Activated T-cell treated with anti-CD3 and anti-CD28 coated beads for 1 hour (primary cell): ENCODE measurements around the gene NRCAM.
"Not testable (repeated sequence)": the region's sequence is repeated elsewhere in the genome, so short reads cannot be mapped to it uniquely, and the experiment has no call there.

Experiments used
- DNase-seq: peaks from one replicate; pipeline ENCODE4 v3.0.0-alpha.2; 2020; ENCODE audit warnings: low read depth

The NRCAM gene

DNA sequence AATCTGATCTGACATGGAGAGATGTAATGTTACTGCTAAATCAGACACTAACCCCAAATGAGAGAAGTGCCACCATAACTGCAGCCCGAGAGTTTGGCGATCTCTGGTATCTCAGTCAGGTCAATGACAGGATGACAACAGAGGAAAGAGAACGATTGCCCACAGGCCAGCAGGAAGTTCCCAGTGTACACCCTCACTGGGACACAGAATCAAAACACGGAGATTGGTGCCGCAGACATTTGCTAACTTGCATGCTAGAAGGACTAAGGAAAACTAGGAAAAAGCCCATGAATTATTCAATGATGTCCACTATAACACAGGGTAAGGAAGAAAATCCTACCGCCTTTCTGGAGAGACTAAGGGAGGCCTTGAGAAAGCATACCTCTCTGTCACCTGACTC lies 115.8 kb downstream of the NRCAM start:
- DNase-seq, result not testable (repeated sequence)

DNA sequence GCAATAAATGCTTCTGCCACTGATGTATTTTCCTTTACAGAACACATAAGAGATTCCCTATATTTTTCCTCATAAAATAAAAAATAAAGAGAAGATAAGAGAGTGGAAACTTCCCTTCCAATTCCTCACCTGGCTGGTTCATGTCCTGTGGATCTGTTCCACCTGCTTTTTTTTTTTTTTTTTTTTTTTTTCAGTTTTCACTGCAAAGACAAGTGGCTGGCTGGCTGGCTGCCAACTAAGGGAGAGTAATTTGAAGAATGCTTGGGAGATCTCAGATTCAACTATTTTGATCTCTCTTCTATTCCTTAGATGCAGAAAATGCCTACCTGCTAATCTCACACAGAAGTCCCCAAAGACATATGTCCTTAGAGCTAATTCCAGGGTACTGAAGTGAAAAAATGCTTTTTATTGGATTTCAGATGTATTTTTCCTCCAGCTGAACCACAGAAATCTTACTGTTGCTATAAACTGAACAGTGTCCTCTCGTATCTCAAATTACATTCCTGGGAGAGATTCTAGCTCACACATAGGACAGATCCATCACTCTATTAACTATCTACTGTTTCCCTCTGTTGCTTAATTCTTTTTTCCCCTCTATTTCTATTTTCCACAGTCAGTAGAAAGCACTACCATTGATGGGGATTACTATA lies 120.8 kb downstream of the NRCAM start:
- DNase-seq, result no peak

DNA sequence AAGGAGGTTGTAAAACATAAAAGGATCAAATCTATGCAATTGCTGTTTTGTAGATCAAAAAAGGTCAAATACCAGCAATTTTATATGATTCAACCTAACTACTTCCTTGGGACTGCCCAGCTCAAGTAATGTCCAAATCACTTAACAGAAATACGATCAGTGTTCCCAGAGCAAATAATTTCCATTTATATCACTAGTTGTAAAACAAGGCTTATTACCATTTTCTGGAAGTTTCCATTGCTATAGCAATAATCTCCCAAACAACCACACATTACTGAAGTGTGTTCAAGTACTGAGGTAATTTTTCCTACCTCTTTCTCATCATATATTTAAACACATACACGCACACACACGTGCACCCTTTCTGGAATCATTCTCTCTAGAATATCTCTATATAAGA lies 123.3 kb downstream of the NRCAM start:
- no peak for DNase-seq

DNA sequence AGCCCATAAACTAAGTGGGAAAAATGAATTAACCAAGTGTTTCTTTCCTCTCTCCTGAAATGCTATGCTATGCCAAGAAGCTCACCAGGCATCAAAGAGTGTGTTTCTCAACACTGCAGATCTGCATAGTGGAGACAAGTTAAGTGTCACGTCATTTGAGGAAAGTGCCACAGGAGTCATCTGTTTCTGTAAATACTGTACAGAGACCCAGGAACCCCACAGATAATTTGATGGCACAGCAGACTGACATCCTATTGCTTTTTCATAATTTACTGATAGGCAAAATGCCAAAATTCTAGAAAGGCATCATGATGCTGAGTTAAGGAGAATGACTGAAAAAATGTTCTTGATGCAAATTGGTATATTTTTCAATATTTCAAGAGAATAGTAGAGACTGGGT lies 124.3 kb downstream of the NRCAM start:
- DNase-seq, result no peak

DNA sequence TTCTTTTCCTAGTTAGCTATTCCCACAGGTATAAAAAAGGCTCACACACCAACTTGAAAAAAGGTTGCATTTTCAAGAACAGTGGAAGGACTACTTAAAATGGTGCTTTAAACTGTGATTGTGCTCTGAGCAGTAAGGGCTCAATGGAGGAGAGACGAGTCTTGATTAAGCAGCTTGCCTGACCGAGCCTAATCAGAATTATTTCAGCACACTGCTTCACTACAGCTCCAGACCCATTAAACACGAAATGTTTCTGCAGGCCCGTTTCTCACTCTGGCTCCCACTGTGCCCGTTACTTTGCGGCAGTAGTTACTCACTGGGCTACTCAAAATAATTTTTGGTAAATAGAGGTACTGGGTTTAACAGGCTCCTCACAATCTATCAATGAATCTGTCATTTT lies 126.0 kb downstream of the NRCAM start:
- no peak for DNase-seq

DNA sequence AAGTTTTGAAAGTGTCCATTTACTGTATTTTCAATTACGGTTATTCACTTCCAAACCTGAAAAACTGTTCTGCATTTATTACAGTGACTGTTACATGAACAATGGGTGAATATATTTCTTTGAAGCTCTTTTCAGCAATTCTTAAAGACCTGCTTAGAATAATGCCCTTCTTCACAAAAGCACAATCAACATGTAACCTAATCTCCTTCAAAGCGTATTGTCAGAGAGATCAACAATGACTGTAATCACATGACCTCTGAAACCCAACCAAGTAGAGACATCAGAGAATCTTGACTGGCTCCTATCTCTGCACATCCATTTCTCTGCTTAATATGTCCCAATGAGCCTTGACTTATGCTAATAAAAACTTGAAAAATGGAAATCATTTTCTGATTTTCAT lies 126.7 kb downstream of the NRCAM start:
- DNase-seq, result no peak

DNA sequence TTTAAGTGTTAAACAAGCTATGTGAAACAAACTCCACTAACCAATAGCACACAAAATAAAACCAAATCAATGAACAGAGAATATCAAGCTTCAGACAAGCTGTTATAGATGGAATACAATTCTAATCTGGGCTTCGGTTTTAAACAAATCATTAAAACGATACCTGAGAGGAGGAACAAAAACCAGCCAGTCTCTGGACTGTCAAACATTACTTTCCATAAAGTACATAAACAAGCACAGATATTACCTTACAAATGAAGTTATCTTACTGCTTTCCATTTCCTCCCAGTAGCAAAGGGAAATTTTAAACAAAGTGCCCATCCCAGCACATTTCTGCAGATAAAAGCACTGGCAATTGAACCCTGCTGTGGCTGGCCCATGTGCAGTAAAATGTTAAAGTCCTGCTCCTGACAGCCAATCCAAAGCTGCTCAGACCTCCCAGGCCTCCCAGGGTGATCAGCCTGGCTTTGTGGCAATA lies 128.0 kb downstream of the NRCAM start:
- no peak for DNase-seq

DNA sequence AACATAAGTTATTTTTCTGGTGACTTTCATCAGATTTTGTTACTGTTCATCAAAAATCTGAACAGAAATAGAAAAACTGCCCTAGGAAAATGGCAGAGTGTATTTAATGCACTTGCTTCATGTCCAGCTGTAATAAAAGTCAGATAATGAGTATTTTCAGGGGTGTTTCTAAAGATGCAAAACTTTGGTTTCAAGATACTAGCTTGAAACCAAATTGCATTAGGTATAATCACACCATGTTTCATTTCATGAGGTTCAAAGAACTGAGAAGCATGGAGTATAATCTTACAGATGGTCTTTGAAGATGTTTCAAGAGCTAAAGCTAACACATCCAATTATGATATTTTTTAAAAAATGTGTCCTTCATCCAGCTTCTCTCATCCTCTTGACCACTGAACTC lies 128.9 kb downstream of the NRCAM start:
- DNase-seq, result no peak

DNA sequence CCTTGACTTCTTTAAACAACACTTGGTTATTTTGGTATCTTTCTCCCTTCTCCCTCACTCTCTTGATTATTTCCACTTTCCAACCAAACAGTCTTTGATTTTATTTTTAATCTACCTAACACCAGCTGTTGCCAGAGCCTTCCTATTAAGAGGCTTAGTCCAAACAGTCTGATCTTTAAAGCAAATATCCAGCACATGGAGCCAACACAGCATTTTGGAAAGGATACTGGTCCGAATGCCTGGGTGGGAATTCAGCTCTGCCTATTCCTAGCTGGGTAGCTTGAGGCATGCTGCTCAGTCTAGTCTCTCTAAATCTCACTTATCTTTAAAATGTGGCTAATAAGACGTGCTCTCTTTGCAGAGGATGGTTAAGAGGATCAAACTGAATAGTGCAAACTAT lies 129.3 kb downstream of the NRCAM start:
- DNase-seq, result no peak

DNA sequence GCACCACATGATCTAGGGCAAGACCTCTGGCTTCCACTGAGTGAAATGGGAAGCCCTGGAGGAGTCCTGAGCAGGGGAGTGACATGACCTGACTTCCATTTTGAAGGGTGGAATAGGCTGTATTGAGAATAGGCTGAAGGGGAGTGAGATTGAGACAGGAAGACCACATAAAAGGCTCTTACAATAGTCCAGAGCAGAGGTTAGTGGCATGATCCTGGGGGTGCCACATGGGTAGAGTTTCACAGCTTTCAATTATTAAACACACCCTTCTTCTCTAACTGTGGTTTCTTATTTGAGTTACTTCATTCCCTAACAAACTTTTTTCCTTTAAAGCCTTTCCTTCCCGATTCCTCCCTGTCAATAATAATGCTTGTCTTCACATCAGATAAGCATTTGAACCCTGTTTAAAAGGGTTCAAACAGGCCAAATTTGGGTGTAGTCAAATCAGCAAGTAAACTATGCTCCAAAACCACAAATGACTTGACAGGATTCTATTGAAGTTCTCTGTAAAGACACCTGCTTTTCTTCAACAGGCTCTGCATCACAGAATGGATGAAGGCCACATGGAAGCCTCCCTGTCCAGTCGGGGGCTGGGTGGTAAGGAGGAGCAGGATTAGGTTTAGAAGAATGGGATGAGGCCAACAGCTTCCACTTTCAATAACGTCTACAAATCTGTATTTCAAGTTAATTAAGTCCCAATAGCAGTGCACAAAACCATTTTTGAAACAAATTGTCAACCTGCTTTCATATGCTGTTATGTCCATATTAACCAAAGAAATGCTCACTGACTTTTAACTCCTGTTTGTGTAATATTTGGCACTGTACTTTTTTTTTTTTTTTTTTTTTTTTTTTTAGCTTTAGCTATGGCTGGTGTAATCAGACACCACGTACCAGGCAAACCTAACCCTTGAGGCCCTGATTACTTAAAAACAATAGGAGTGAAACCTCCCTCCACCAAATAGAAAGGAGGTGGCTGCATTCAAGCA lies 131.9 kb downstream of the NRCAM start:
- DNase-seq, result no peak

DNA sequence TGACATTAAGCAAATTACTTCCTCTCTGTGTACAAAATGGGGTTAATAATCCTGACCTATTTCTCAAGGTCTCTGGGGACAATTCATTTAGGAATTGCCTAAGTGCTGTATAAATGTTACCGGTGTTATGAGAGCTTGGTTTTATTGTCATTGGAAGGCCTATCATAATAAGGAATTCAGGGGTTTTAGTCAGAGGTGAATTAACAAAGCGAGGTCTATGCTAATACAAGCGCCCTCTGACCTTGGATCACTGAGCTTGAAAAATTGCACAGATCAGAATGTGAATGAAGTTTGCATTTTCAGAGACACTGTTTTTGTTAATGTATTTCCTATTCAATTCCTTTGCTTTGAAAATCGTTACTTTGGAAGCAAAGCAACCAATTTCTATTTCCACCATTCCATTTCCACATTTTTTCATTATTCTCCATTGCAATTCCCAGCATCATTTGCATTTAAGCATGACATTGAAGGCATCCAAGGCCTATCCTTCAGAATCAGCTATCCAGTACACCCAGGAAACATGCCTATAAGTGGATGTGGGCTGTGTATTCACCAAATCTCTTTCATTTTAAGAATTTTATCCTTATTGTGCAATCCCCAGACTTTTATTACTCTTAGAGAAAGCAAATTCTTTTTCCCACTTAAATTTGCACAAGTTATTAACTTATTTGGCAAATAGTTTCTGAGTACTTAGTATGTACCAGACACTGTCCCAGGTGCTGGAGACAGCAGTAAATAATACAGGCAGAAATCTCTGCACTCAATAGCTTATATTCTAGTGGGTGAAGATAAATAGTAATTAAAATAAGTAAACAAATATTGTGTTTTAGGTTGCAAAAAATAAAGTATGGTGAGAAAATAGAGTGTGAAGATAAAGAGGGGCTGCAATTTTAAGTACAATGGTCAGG lies 133.1 kb downstream of the NRCAM start:
- no peak for DNase-seq

DNA sequence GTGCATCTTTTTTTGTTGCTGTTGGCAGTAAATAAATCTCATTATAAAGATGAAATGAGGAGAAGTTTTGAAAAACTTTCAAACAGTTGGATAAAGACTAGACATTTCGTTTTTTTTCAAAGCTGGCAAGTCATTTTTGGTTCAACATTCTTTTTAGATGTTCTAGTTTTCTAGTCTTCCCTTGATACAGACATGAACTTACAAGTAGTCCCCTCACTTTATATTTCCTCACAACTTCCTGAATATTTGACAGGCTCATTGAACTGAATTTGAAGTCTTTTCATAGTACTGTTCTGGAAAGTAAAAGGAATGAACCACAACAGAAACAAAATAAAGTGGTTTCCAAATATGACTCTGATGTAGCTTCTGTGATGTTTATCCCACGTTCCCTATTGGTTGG lies 134.2 kb downstream of the NRCAM start:
- DNase-seq, result no peak

DNA sequence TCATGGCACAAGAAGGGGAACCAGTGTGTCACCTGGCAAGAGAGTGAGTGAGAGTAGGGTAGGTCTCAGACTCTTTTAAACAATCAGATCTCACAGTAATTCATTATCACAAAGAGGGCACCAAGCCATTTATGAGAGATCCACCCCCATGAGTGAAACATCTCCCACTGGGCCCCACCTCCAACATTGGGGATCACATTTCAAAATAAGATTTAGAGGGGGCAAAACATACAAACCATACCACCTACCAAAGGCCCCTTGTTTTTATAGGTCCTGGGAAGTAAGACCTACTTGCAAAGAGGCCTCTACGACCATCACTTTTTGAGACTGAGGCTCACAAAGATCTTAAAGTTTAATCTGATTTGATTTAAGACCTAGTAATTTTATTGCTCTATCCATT lies 134.9 kb downstream of the NRCAM start:
- no peak for DNase-seq

DNA sequence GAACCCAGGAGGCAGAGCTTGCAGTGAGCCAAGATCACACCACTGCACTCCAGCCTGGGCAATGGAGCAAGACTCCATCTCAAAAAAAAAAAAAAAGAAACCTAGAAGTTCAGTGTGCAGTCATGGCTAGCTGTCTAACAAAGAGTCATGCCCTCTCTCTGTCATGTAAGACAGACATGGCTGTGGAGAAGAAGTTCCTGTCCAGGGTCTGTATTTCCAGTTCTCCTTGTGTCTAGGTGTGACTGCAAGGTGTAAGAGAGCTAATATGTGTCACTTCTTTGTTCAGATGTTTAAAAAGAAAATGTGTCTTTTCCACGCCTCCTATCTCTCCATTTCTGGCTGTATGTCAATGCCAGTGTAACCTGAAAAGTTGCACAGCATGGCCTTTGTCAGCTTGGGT lies 139.5 kb downstream of the NRCAM start:
- no peak for DNase-seq

DNA sequence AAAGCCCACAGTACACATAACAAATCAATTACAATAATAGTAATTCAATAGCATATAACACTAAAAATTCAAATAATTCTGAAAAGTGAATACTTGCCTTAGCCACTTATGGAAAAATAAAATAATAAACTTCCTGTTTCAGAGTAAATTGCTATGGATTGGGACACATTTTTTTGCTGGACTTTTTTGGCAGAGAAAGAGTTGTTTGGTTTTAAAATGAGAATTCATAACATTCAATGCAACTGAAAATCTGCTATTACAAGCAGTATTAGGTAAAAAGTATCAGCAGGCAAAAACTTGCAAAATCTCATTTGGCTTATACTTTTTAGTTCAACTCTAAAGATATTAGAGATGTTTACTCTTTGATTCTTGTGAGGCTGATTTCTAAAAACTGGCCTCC lies 141.7 kb downstream of the NRCAM start:
- DNase-seq, result no peak

DNA sequence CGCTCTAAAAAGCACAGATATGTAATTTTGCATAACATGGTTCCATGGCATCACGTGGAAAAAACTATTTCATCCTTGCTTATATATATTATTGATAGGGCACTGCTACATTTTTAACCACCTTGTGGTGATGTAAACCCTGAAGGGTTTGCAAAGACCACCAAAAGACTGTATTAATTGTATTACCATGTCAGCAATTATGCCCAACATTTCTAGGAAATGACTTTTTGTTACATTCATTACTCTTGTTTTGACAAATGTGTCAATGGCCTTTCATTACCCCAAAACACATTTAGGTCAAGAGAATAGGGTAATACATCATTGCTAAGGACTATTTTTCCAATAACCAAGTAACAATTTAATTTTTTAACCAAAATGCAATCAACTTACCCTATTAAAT lies 142.2 kb downstream of the NRCAM start:
- DNase-seq, result no peak

DNA sequence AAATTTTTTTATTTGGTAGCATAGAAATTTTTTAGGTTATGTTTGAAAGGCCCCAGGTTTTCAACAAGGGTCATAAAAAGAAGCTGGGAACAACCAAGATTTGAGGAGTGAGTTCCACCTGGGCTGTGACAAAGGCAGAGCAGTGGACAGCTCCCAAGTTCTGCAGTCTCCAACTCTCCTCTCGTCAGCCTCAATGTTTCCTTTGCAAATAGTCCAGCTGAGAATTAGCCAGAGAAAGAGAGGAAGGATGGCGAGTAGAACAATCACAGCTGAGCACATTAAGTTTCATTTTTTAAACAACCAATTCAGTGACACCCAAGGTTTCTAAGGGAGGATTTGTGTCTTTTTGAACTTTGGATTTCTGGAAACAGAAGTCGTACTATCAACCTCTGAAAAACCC lies 143.2 kb downstream of the NRCAM start:
- no peak for DNase-seq

DNA sequence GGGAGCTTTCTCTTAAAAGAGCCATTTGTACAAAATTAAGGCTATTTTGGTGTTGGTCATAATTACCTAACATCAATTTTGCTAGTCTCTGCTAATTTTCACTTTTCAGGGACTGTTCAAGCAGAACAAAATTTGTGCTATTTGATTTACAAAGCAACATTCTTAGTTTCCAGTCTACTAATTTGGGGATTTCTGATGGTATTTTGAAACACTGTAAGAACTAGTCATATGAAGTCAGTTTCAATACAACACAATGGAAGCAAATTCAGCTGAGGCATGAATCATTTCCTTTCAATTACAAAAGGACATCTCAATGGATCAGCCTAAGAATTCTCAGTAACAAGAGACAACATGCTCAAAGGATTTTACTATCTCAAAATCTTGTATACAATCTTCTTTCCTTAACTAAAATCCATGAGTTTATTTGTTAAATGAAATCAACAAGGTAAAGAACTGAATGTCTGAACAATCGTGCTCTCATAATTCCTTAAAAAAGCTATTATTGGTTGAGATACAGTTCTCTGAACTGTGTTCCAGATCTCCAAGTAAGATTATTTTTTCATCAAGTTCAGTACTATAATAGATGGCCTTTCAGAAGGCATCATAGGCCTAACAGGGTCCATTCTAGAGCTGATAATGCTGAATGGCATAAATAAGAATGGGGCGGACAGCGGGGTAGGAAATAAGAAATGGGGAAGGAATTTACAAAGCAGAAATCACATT lies 144.6 kb downstream of the NRCAM start:
- no peak for DNase-seq

DNA sequence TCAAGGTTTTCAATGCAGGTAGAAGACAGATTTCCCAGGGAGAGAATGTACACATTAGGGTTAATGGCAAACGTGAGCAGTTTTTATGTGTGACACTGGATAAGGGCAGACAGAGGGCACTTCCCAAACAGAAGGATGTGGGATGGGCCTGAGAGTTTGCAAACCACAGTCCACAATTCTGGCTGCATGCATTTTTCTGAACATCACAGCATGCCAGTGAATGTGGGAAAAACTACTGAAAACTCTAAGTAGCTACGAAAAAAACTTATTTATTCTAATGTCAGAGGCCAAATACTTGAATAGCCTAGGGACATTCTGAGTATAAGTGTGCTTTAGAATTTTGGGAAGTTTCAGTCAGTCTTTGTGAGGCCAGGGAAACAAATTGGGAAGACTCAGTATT lies 145.9 kb downstream of the NRCAM start:
- no peak for DNase-seq

DNA sequence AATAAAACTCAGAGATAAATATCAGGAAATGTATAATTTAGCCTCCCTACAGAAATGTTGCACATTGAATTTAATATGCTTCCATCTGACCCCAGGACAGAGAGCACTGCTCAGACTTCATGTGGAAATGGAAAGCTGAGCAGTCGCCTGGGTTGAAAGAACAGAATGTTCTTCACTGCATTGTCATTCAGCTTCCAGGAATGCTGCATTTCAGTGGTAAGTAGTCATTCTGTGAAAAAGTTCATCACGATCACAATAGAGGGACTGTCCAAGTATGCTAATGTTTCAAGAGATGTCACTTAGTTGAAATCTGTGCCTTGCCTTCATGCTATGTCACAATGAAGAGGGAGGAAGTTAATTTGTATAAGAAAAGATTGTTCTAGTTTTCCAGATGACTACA lies 147.3 kb downstream of the NRCAM start:
- DNase-seq, result no peak

DNA sequence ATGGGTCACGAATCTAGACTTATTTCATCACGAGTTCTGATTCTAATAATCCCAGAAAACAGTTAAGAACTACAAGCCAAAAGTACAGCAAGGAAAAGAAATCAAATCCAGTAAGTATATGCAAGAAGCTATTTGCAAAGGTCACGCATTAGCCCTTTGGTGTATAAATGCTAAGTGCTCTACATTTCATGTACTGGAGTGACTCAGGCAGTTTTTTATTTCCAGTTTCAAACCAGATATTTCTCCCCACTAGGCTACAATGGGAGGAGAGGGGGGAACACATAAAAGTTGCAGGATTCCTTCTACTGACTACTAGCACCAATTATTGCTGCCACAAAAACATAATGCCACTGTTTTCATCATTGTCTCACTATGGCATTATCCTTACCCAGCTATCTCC lies 148.0 kb downstream of the NRCAM start:
- no peak for DNase-seq

DNA sequence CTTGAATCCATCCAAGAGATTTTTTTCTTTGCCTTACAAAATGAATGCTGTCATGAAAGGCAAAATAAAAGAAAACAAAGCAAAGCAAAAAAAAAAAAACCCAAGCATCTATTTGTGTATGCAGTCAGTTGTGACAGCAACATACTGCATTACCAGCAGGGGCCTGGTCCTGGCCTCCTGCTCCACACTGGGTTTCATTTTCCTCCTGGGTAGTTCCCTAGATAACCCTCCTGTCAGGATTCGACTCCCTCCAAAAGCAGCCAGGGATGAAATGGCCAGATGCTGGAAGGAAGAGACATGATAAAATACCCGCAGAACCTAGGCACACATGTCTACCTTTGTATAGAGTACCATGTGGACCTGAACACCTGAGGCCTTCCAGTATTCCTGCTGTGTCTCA lies 148.6 kb downstream of the NRCAM start:
- no peak for DNase-seq
